Right renal pelvis (tissue), 4 donors: ENCODE data around the gene PGD. TPM values are rescaled to one million over a fixed set of nuclear protein-coding genes. Genes with fewer than 3 reads are reported as not detected.
"Not testable (repeated sequence)": the region's sequence is repeated elsewhere in the genome, so short reads cannot be mapped to it uniquely, and the experiment has no call there.

ENCODE experiments used
- DNase-seq, 4 donors: peaks; one replicate each; pipeline ENCODE4 v3.0.0-alpha.2; 2013; ENCODE audit warnings: low read depth in 4 of 4, low spot score in 3 of 4, missing footprints in 1 of 4
- polyA plus RNA-seq, 4 donors: library from polyadenylated mRNA; unstranded; fragments of 120-200 nt; gene quantifications; one replicate each; pipeline ENCODE4 v1.2.1, GENCODE V29; 2013; ENCODE audit not compliant: insufficient read length in 4 of 4

The PGD gene
- polyA plus RNA-seq, 4 donors: 182 to 194 (median 189) TPM

- no peak for DNase-seq
These were observed 34.2 kb downstream of the PGD start for GRCh38 chr1:10432910-10433700.

DNA sequence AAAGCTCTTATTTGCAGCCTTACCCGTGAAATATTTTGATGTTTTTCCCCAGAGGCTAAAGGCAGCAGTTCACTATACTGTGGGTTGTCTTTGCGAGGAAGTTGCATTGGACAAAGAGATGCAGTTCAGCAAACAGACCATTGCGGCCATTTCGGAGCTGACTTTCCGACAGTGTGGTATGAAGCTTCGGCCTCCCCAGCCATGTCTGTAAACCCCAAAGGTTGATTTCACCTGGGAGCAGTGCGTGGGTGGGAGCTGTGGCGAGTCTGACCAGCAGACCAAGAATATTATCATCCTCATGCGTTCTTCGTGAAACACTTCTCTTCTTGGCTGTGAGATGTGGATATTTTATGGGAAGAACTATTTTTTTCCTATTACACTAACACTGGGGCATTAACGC is 34.9 kb downstream of the PGD start:
- no peak for DNase-seq

DNA sequence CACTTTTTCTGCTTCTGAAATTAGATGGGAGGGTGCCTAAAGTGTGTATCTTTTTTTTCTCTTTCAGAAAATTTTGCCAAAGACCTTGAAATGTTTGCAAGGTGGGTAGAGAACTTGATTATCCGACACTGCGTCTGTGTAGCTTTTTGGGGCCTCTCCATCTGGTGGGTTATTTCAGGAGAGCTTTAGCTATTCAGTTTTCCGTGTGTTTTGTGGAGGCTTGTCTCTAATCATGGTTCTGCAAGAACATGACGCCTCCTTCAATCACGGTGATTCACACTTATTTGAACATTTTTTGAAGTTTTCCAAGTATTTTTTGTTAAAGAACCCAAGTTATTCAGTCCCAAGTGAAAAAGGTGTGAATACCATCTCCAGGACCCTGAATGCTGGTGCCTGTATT is 35.7 kb downstream of the PGD start:
- no peak for DNase-seq

- no peak for DNase-seq
These were observed 38.2 kb downstream of the PGD start for GRCh38 chr1:10437052-10437451.

DNA sequence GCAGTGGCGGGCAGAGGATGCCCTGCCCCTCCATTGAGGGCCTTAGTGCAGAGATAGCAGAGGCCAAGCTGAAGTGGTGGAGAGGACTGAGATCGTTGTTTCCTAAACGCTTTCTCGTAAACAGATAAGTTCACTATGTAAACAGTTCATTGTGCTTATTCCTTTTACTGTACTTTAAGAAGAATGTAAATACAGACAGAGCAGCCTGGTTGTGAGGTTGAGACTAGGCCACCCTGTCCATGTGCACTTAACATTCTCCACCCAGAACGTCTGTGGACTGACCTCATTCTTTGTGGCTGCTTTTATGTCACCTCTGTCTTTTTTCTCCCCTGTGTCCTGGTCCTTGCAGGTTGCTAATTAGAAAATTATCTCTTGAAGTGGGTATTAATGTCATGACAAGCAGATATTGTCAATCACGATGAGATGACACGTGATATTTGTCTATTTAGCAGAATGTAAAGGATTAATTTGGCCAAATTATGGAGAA is 39.9 kb downstream of the PGD start:
- DNase-seq: no peak

DNA sequence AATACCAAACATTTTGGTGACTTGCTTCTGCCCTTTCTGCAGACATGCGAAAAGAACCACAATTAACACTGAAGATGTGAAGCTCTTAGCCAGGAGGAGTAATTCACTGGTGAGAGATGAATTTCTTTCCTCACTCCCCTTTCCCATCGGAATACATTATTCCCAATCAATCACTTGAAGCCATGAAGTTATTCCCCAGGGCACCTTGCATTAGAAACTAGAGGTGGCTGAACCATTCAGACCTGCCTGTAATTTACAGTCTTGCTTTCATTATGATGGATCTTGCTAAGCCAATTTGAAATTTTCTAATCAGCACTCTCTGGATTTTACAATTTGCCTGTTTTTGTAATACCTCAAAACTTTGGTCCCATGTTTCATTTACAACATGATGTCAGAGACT is 41.4 kb downstream of the PGD start:
- no peak for DNase-seq

- DNase-seq: no peak
These were observed 41.9 kb downstream of the PGD start for GRCh38 chr1:10440794-10441193.

DNA sequence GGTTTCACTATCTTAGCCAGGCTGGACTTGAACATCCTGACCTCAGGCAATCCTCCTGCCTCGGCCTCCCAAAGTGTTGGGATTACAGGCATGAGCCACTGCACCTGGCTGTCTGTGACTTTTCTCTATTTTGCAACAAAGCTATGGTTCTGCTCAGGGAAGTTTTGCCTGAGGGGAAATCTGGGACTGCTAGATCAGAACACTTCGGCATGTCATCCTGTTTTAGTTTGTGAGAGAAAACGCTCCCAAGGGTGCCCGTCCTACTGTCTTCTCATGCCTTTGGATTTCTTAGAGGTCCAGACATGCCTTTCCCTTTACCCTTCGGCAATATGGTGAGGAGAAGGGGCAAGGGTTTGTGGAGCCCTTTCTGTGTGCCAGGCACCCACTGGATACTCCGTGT is 45.4 kb downstream of the PGD start:
- no peak for DNase-seq

DNA sequence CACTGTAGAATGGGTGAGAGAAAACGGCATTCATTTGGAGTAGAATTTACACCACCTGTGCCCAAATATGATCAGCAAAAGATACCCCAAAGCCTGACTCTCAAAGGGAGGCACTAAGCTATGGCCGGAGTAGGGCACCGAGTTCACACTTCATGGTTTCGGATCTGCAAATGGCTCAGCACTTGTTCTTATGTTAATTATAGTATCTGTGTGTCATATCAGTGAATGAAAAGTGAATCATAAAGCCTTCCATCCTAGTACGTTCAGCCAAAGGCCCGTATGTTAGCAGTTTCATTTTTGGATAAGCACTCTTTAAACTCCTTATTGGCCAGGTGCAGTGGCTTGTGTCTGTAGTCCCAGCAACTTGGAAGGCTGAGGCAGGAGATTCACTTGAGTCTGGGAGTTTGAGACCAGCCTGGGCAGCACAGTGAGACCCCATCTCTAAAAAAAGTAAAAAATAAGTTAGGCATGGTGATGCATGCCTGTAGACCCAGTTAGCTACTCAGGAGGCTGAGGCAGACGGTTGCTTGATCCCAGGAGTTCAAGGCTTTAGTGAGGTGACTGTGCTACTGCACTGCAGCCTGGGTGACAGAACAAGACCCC is 46.0 kb downstream of the PGD start:
- no peak for DNase-seq

- DNase-seq: no peak
These were observed 48.0 kb downstream of the PGD start for GRCh38 chr1:10446790-10447422.

GRCh38 chr1:10449751-10450150 is 50.9 kb downstream of the PGD start, which contains the start of gene CORT:
TSS of gene CORT (plus strand) at chr1:10450031. CDS start at chr1:10450224, 193 bp downstream.
- DNase-seq: no peak

DNA sequence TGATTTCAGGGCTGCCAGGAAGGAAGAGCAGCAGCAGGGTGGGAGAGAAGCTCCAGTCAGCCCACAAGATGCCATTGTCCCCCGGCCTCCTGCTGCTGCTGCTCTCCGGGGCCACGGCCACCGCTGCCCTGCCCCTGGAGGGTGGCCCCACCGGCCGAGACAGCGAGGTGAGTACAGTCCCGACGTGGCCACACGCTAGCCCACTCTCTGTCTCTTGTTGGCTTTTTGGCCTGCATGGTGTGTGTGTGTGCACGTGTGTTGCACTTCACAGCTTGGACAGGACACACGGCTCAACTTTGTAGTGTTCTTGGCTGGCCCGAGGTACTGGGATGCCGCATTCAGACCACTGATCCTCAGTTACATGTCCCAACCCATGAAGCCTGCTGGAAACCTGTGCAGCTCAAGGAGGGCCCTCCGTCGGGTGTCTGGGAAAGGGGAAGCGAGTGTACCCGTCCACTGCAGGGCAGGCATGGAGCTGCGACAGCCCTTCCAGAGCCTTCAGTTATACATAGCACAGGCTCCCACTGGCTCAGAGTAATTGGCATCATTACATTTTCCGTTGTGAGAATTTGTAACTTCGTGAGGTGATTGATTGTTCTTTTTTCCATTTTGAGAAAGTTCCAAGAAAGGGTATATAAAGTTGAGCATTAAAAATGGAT is 51.4 kb downstream of the PGD start:
- no peak for DNase-seq

GRCh38 chr1:10450836-10451235 is 52.0 kb downstream of the PGD start:
- no peak for DNase-seq

DNA sequence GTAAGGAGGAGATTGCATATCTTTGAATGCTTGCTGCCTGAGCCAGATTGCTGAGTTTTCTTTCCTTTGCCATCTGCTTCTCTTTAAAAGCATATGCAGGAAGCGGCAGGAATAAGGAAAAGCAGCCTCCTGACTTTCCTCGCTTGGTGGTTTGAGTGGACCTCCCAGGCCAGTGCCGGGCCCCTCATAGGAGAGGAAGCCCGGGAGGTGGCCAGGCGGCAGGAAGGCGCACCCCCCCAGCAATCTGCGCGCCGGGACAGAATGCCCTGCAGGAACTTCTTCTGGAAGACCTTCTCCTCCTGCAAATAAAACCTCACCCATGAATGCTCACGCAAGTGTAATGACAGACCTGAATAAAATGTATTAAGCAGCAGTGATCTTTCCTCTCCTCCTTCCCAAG is 52.4 kb downstream of the PGD start:
- DNase-seq: no peak

- no peak for DNase-seq
These were observed 57.2 kb downstream of the PGD start for GRCh38 chr1:10456048-10456447.

DNA sequence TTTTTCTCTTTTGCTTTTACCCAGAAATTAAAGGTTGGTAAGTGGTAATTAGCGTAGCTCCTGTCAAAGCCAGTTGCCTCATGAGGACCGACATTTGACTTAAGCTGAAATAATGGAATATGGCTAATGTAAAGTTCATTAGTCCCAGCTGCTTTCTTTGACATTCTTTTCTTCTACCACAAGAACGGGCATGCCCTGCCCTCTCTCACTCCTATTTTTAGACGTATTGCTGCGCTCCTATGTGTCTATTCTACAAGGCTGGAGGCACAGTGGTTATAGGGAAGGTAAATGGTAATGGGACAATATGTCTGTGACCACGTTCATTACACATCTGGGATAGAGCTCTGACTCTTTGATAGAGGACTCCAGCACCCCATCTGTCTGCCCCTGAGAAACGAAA is 57.8 kb downstream of the PGD start:
- no peak for DNase-seq

- not testable (repeated sequence) for DNase-seq
These were observed 58.6 kb downstream of the PGD start for GRCh38 chr1:10457462-10457861.

- no peak for DNase-seq
These were observed 59.0 kb downstream of the PGD start for GRCh38 chr1:10457875-10458274.

DNA sequence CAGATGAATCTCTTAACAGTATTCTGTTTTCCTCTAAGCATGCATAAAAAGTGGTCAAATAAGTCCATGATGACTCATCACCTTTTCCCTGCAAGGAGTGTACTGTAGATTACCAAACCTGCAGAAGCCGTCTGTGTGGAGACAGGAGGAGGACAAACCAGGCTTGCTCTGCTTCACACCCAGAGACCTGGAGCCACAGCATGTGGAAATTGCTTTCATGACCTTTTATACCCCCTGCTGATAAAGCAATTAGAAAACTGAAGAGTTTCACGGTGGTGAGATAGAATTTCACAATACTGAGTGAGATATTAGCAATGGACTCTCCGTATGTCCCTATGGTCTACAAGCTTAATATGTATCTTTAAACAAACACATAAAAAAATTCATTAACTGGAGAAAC is 60.3 kb downstream of the PGD start:
- DNase-seq: no peak

- DNase-seq: no peak
These were observed 68.2 kb downstream of the PGD start for GRCh38 chr1:10467078-10467477.

GRCh38 chr1:10470043-10470442 is 71.2 kb downstream of the PGD start:
- no peak for DNase-seq
